Sigmoid colon (tissue), 7 donors: Measurements from ENCODE around the gene CCDC120. TPM values are rescaled to one million over a fixed set of nuclear protein-coding genes. Genes with fewer than 3 reads are reported as not detected.

ENCODE experiments used
- DNase-seq: peaks from one replicate; pipeline ENCODE4 v3.0.0-alpha.2; 2019
- H3K27ac ChIP-seq, 4 donors: fragments of 200-600 bp; sonication (generic); one replicate each; pipeline ENCODE4 v1.5.1; 2016 to 2019; ENCODE audit warnings: mild to moderate bottlenecking in 1 of 4
- H3K27me3 ChIP-seq, 3 donors: fragments of 200-600 bp; sonication (generic); one replicate each; pipeline ENCODE4 v1.5.1; 2019; ENCODE audit warnings: mild to moderate bottlenecking in 1 of 3
- H3K36me3 ChIP-seq, 4 donors: fragments of 200-600 bp; sonication (generic); one replicate each; pipeline ENCODE4 v1.5.1; 2016 to 2019
- H3K4me1 ChIP-seq, 4 donors: fragments of 200-600 bp; sonication (generic); one replicate each; pipeline ENCODE4 v1.5.1; 2017 to 2019
- H3K4me3 ChIP-seq, 4 donors: fragments of 200-600 bp; sonication (generic); one replicate each; pipeline ENCODE4 v1.5.1; 2017 to 2019; ENCODE audit warnings: mild to moderate bottlenecking in 2 of 4, moderate library complexity in 1 of 4
- H3K9me3 ChIP-seq, 4 donors: fragments of 200-600 bp in 3 of 4; sonication (generic) in 3 of 4; one replicate each; pipeline versions ENCODE4 v1.5.1 to v1.6.1; 2013 to 2019
- CTCF ChIP-seq, 4 experiments: fragments of 450-650 bp in 3 of 4; fragments of 200-600 bp in 1 of 4; IDR thresholded peaks; one replicate each; pipeline ENCODE4 v1.5.1; 2016 to 2019; ENCODE audit warnings: antibody characterized with exemption in 4 of 4, mild to moderate bottlenecking in 3 of 4, moderate library complexity in 2 of 4
- EP300 ChIP-seq, 4 donors: sonication (generic); formaldehyde crosslinking; IDR thresholded peaks; one replicate each; pipeline ENCODE4 v1.6.1; 2017; ENCODE audit warnings: antibody characterized with exemption in 4 of 4
- POLR2A ChIP-seq, 2 donors: fragments of 450-650 bp; IDR thresholded peaks; one replicate each; pipeline ENCODE4 v1.6.1; 2016; ENCODE audit warnings: antibody characterized with exemption in 2 of 2, mild to moderate bottlenecking in 2 of 2, moderate library complexity in 2 of 2
- POLR2AphosphoS5 ChIP-seq, 4 donors: sonication (generic); formaldehyde crosslinking; IDR thresholded peaks; one replicate each; pipeline ENCODE4 v1.6.1; 2017; ENCODE audit warnings: antibody characterized with exemption in 4 of 4
- WGBS, 2 donors: extraction: QIAGEN DNeasy Blood & Tissue Kit; methylation state at CpG; one replicate each; pipeline ENCODE4 v1.1.7; 2013; 5-methylcytosine and 5-hydroxymethylcytosine counted together
- intact Hi-C: fragments of 100-400 bp; cut with DNase I; formaldehyde crosslinking; loops from one replicate; pipeline ENCODE4 v1.15.1; 2023
- polyA plus RNA-seq, 3 donors: library from polyadenylated mRNA; stranded (reverse); fragments of 200-250 nt; gene quantifications; one replicate each; pipeline ENCODE4 v1.2.3, GENCODE V29; 2013
- total RNA-seq, 4 donors: library from RNA; depleted of rRNA; stranded (reverse); fragments of >200 nt; gene quantifications; one replicate each; pipeline ENCODE4 v1.1.0, GENCODE V29; 2016
- donor health status: healthy with polysubstance abuse.
- donor health status: Bipolar disorder and iron deficiency.
- donor health status: healthy.

The CCDC120 gene
- total and polyA plus RNA-seq, 7 donors = 0.71 to 7.6 (median 3.9) TPM

- DNase-seq = no peak
- intact Hi-C loops = loop anchor here (2.0 to 10.0 kb wide), 4 partner anchors 84 to 1388 kb away; partner anchors contain the start of genes ELK1, MAGIX, PIM2 and UXT
- peaks cover 0 to 24% (median 22%) of the 10 kb centered on the region in 4 donors for H3K4me1 ChIP-seq
- H3K9me3 ChIP-seq = no peaks in the 10 kb centered on the region
- H3K27ac ChIP-seq = peak overlapping the region; percentile 95 to 100 (median 98)
- 1% methylated on average over 29 of the region's 29 CpGs for WGBS, 2 donors
- no peaks in the 10 kb centered on the region for H3K27me3 ChIP-seq
- H3K4me3 ChIP-seq = peak overlapping the region; percentile 70 to 90 (median 76)
- TF ChIP-seq CTCF (IDR thresholded peaks at IDR 0.05) = no peak
- no peak for TF ChIP-seq POLR2A (IDR thresholded peaks at IDR 0.05)
- no peak for TF ChIP-seq POLR2AphosphoS5 (IDR thresholded peaks at IDR 0.05)
- TF ChIP-seq EP300 (IDR thresholded peaks at IDR 0.05) = no peak
- peaks cover 0 to 18% (median 7%) of the 10 kb centered on the region in 4 donors for H3K36me3 ChIP-seq
These were observed 16.1 kb upstream of the CCDC120 start for GRCh38 chrX:49042581-49043219.

GRCh38 chrX:49043220-49043986, 15.4 kb upstream of the CCDC120 start, which contains the start of gene TFE3:
Gene TFE3 (minus strand): TSS chrX:49043357. CDS start chrX:49043226, 131 bp downstream.
- H3K27me3 ChIP-seq = no peaks in the 10 kb centered on the region
- H3K4me1 ChIP-seq = peaks cover 0 to 24% (median 22%) of the 10 kb centered on the region in 4 donors
- intact Hi-C loops = loop anchor here (2.0 to 10.0 kb wide), 4 partner anchors 85 to 1389 kb away; partner anchors contain the start of genes ELK1, MAGIX, PIM2 and UXT
- H3K36me3 ChIP-seq = peaks cover 0 to 11% (median 2%) of the 10 kb centered on the region in 4 donors
- 0% methylated on average over 67 of the region's 67 CpGs for WGBS, 2 donors
- H3K9me3 ChIP-seq = no peaks in the 10 kb centered on the region
- H3K27ac ChIP-seq = peak within 1 kb of the TSS; percentile 95 to 100 (median 98)
- TF ChIP-seq EP300 (IDR thresholded peaks at IDR 0.05) (peak in 1 of 4 donors; percentile 16), CTCF (IDR thresholded peaks at IDR 0.05) (peak in 2 of 4 experiments; percentile 46 to 51), POLR2A (IDR thresholded peaks at IDR 0.05) (peak; percentile 66 to 77), POLR2AphosphoS5 (IDR thresholded peaks at IDR 0.05) (peak; percentile 88 to 94 (median 91))
- peak within 1 kb of the TSS; percentile 70 to 90 (median 76) for H3K4me3 ChIP-seq
- peak; percentile 99 for DNase-seq

GRCh38 chrX:49043987-49044281, 14.9 kb upstream of the CCDC120 start:
- intact Hi-C loops = loop anchor here (2.0 to 10.0 kb wide), 4 partner anchors 85 to 1389 kb away; partner anchors contain the start of genes ELK1, MAGIX, PIM2 and UXT

More at GRCh38 chrX:49043987-49044281, 14.9 kb upstream of the CCDC120 start:
- WGBS, 2 donors = 4 to 19% methylated on average over 13 of the region's 13 CpGs
- Histone ChIP-seq H3K27me3 (no peaks in the 10 kb centered on the region), H3K36me3 (peaks cover 0 to 6% (median under 1%) of the 10 kb centered on the region in 4 donors), H3K4me3 (peak overlapping the region in 2 of 4 donors; percentile 12 to 26), H3K4me1 (peaks cover 0 to 21% (median 19%) of the 10 kb centered on the region in 4 donors), H3K27ac (peak overlapping the region; percentile 75 to 84 (median 80)), H3K9me3 (no peaks in the 10 kb centered on the region)
- no peak for DNase-seq
- peak in 1 of 4 donors; percentile 32 for TF ChIP-seq POLR2AphosphoS5 (IDR thresholded peaks at IDR 0.05)
- no peak for TF ChIP-seq EP300 (IDR thresholded peaks at IDR 0.05)
- TF ChIP-seq CTCF (IDR thresholded peaks at IDR 0.05) = peak in 1 of 4 experiments; percentile 0
